DND-41 (cell line): Measurements from ENCODE around the gene MARCHF3.

ENCODE experiments used
- ATAC-seq: fragments of 200-7000 bp; cut with Tn5 transposase; 3 replicates; pipeline ENCODE4 v1.9.1; 2021; ENCODE audit warnings: low read depth; ENCODE audit not compliant: insufficient read depth
- DNase-seq: peaks from one replicate; pipeline ENCODE4 v3.0.0-alpha.2; 2020
- H2AFZ ChIP-seq: 2 replicates; pipeline ENCODE4 v1.6.0; 2012; ENCODE audit warnings: low read depth, low read length
- H3K27ac ChIP-seq: 2 replicates; pipeline ENCODE4 v1.5.1; 2012; ENCODE audit warnings: low read length, inconsistent platforms
- H3K27me3 ChIP-seq: fragments of 200-600 bp; sonication (generic); 2 replicates; pipeline ENCODE4 v1.6.0; 2012; ENCODE audit warnings: low read length, mild to moderate bottlenecking, inconsistent platforms; ENCODE audit not compliant: insufficient read depth, poor library complexity
- H3K36me3 ChIP-seq: 2 replicates; pipeline ENCODE4 v1.5.1; 2012; ENCODE audit warnings: low read length, inconsistent platforms; ENCODE audit not compliant: insufficient read depth
- H3K4me1 ChIP-seq: 2 replicates; pipeline ENCODE4 v1.5.1; 2012; ENCODE audit warnings: mild to moderate bottlenecking, low read length; ENCODE audit not compliant: insufficient read depth
- H3K4me2 ChIP-seq: 2 replicates; pipeline ENCODE4 v1.6.0; 2012; ENCODE audit warnings: mild to moderate bottlenecking, moderate library complexity, low read length, inconsistent platforms; ENCODE audit not compliant: insufficient read depth
- H3K4me3 ChIP-seq, 2 experiments: fragments of 200-600 bp in 1 of 2; shearing (Covaris generic) in 1 of 2; 2 replicates each; pipeline ENCODE4 v1.5.1; 2012 to 2016; ENCODE audit warnings: inconsistent platforms in 2 of 2, low read length in 2 of 2, mild to moderate bottlenecking in 2 of 2, low read depth in 1 of 2, moderate library complexity in 1 of 2
- H3K79me2 ChIP-seq: 2 replicates; pipeline ENCODE4 v1.6.0; 2012; ENCODE audit warnings: low read length, inconsistent platforms; ENCODE audit not compliant: insufficient read depth
- H3K9ac ChIP-seq: 2 replicates; pipeline ENCODE4 v1.6.0; 2012; ENCODE audit warnings: low read depth, mild to moderate bottlenecking, inconsistent platforms, low read length, moderate library complexity
- H3K9me3 ChIP-seq: 2 replicates; pipeline ENCODE4 v1.5.1; 2012; ENCODE audit warnings: low read length, moderate library complexity, mild to moderate bottlenecking, inconsistent platforms; ENCODE audit not compliant: insufficient read depth, severe bottlenecking
- H4K20me1 ChIP-seq: 2 replicates; pipeline ENCODE4 v1.6.0; 2012; ENCODE audit warnings: low read length; ENCODE audit not compliant: insufficient read depth
- CTCF ChIP-seq: IDR thresholded peaks from 2 replicates; pipeline ENCODE4 v1.5.1; 2012; ENCODE audit warnings: borderline replicate concordance, low read length, moderate library complexity, mild to moderate bottlenecking; ENCODE audit not compliant: poor library complexity, severe bottlenecking; ENCODE audit errors: extremely low read depth
- EZH2 ChIP-seq: IDR thresholded peaks from 3 replicates; pipeline ENCODE4 v1.6.1; 2012; ENCODE audit warnings: borderline replicate concordance, low read depth, mild to moderate bottlenecking, moderate library complexity, low read length, inconsistent platforms; ENCODE audit not compliant: severe bottlenecking

Gene MARCHF3, protein sequence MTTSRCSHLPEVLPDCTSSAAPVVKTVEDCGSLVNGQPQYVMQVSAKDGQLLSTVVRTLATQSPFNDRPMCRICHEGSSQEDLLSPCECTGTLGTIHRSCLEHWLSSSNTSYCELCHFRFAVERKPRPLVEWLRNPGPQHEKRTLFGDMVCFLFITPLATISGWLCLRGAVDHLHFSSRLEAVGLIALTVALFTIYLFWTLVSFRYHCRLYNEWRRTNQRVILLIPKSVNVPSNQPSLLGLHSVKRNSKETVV

GRCh38 chr5:127030259-127031146 lies at the start of gene MARCHF3:
Gene MARCHF3 (minus strand): TSS chr5:127030558. CDS start chr5:126918171, 112,387 bp downstream.
- Histone ChIP-seq H3K4me2 (no peak within 1 kb of the TSS), H3K27me3 (peaks cover 4% of the 10 kb centered on the region), H3K4me3 (no peak within 1 kb of the TSS), H3K9me3 (no peaks in the 10 kb centered on the region), H3K79me2 (no peaks in the 10 kb centered on the region), H3K4me1 (no peaks in the 10 kb centered on the region), H3K36me3 (no peaks in the 10 kb centered on the region), H2AFZ (no peak within 1 kb of the TSS), H3K9ac (no peak within 1 kb of the TSS), H3K27ac (no peak within 1 kb of the TSS), H4K20me1 (no peaks in the 10 kb centered on the region)
- DNase-seq (no peak), ATAC-seq (0 out of 3 replicates have a peak, but pooled peaks have one; percentile 24)
- TF ChIP-seq EZH2 (no peak), CTCF (no peak)

DNA sequence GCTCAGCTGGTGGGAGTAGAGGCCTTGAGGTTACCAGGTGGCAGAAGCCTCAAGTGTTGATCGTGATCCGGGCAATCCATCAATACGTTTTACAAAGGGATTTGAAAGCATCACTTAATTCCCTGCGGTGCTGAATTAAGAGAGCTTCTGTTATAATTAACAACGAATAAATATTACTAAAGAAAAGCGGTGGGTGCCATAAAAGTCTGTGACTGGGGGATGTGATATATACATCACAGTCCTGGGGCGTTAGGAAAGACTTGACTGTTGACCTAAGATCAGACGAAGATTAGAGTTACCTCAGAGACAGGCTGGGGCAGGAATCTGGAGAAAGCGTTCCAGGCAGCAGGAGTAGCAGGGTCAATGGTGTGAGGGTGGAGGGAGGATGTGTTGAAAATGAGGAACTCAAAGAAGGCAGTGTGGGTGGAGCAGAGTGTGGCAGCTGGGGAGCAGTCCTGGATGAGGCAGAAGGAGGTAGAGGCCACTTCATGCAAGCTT lies 49.7 kb upstream of the MARCHF3 start:
- H3K4me1 ChIP-seq: no peaks in the 10 kb centered on the region
- DNase-seq: no peak
- H3K4me2 ChIP-seq: no peak overlapping the region

DNA sequence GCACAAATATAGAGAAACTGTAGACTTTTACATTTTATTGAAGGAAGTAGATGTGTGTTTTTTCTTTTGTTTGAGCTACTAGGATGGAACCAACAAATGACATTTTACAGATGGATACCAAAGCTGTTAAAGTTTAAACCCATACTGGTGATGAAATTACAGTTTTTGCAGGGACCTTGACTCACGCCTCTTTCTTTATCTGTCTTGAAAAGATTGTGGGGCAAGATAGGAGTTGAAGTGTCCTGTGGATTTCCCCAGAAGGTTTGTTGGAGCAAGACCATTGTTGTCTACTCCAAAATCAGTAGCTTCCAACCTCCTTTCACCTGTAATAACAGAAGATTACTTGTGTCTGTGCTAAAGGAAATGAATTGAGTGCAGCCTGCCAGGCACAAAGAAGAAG lies 47.0 kb upstream of the MARCHF3 start:
- no peak overlapping the region for H2AFZ ChIP-seq
- H3K4me2 ChIP-seq: no peak overlapping the region
- H3K9me3 ChIP-seq: no peaks in the 10 kb centered on the region
- H3K9ac ChIP-seq: no peak overlapping the region
- ATAC-seq (no peak), DNase-seq (no peak)
- H3K4me1 ChIP-seq: no peaks in the 10 kb centered on the region
- no peaks in the 10 kb centered on the region for H3K27me3 ChIP-seq
- no peak for TF ChIP-seq EZH2
- no peak for TF ChIP-seq CTCF
- no peaks in the 10 kb centered on the region for H3K79me2 ChIP-seq
- no peaks in the 10 kb centered on the region for H3K36me3 ChIP-seq
- H4K20me1 ChIP-seq: no peaks in the 10 kb centered on the region
- H3K4me3 ChIP-seq: no peak overlapping the region
- H3K27ac ChIP-seq: no peak overlapping the region

More for the DNA sequence above, 49.7 kb upstream of the MARCHF3 start:
- ATAC-seq: no peak
- H3K79me2 ChIP-seq: no peaks in the 10 kb centered on the region
- H2AFZ ChIP-seq: no peak overlapping the region
- H3K36me3 ChIP-seq: no peaks in the 10 kb centered on the region
- no peaks in the 10 kb centered on the region for H3K9me3 ChIP-seq
- H3K4me3 ChIP-seq: no peak overlapping the region
- peaks cover 2% of the 10 kb centered on the region for H3K27me3 ChIP-seq
- TF ChIP-seq CTCF (no peak), EZH2 (no peak)
- no peak overlapping the region for H3K9ac ChIP-seq
- H4K20me1 ChIP-seq: no peaks in the 10 kb centered on the region
- no peak overlapping the region for H3K27ac ChIP-seq
